ENCODE measurements around the gene DHX8. TPM values are rescaled to one million over a fixed set of nuclear protein-coding genes. Genes with fewer than 3 reads are reported as not detected.

DHX8 gene
- total and polyA plus RNA-seq, 8 donors: 42.7 to 61.2 (median 46.0) TPM

GRCh38 chr17:43528319-43528987, 44.7 kb downstream of the DHX8 start:
- Histone ChIP-seq H3K27me3 (no peaks in the 10 kb centered on the region), H3K27ac (no peak overlapping the region), H3K4me1 (peaks cover 16 to 23% of the 10 kb centered on the region in 2 donors), H3K36me3 (peaks cover 0 to 53% of the 10 kb centered on the region in 2 donors), H3K4me3 (no peak overlapping the region), H3K9me3 (no peaks in the 10 kb centered on the region)
- intact Hi-C loops (cut with DNase I): no loop called here
- ATAC-seq (no peak), DNase-seq (no peak)
- no peak for TF ChIP-seq CTCF (IDR thresholded peaks at IDR 0.05)

GRCh38 chr17:43528988-43529814, 45.4 kb downstream of the DHX8 start:
- ATAC-seq (no peak), DNase-seq (no peak)
- Histone ChIP-seq H3K9me3 (no peaks in the 10 kb centered on the region), H3K27ac (no peak overlapping the region), H3K4me3 (no peak overlapping the region), H3K4me1 (peaks cover 16 to 23% of the 10 kb centered on the region in 2 donors), H3K36me3 (peaks cover 0 to 46% of the 10 kb centered on the region in 2 donors), H3K27me3 (no peaks in the 10 kb centered on the region)
- no peak for TF ChIP-seq CTCF (IDR thresholded peaks at IDR 0.05)
- intact Hi-C loops (cut with DNase I): no loop called here

- H3K27ac ChIP-seq: peak overlapping the region; percentile 33 to 39
- peaks cover 16 to 23% of the 10 kb centered on the region in 2 donors for H3K4me1 ChIP-seq
- no peaks in the 10 kb centered on the region for H3K9me3 ChIP-seq
- peaks cover 0 to 39% of the 10 kb centered on the region in 2 donors for H3K36me3 ChIP-seq
- TF ChIP-seq CTCF (IDR thresholded peaks at IDR 0.05): no peak
- no peaks in the 10 kb centered on the region for H3K27me3 ChIP-seq
- no peak overlapping the region for H3K4me3 ChIP-seq
- DNase-seq (no peak), ATAC-seq (no peak)
- intact Hi-C loops (cut with DNase I): no loop called here
These were observed 46.1 kb downstream of the DHX8 start for GRCh38 chr17:43529947-43530287.

GRCh38 chr17:43530288-43531081, 46.7 kb downstream of the DHX8 start:
- Histone ChIP-seq H3K27me3 (no peaks in the 10 kb centered on the region), H3K36me3 (peaks cover 0 to 33% of the 10 kb centered on the region in 2 donors), H3K4me3 (no peak overlapping the region), H3K27ac (peak overlapping the region; percentile 33 to 39), H3K9me3 (no peaks in the 10 kb centered on the region), H3K4me1 (peaks cover 16 to 23% of the 10 kb centered on the region in 2 donors)
- peak; percentile 81 for ATAC-seq
- TF ChIP-seq CTCF (IDR thresholded peaks at IDR 0.05): no peak
- DNase-seq: peak; percentile 78 to 98 (median 84)
- intact Hi-C loops (cut with DNase I): no loop called here

- Histone ChIP-seq H3K36me3 (peaks cover 0 to 28% of the 10 kb centered on the region in 2 donors), H3K4me3 (no peak overlapping the region), H3K27ac (peak overlapping the region; percentile 33 to 39), H3K27me3 (no peaks in the 10 kb centered on the region), H3K4me1 (peaks cover 16 to 23% of the 10 kb centered on the region in 2 donors), H3K9me3 (no peaks in the 10 kb centered on the region)
- TF ChIP-seq CTCF (IDR thresholded peaks at IDR 0.05): no peak
- peak; percentile 4 for ATAC-seq
- intact Hi-C loops (cut with DNase I): no loop called here
- no peak for DNase-seq
These were observed 47.3 kb downstream of the DHX8 start for GRCh38 chr17:43531082-43531378.

Measured in left lung (tissue), 10 donors.